GM03348 (cell line): ENCODE results near the gene INHA.

ENCODE experiments used
- DNase-seq: peaks from one replicate; pipeline ENCODE4 v3.0.0; 2012; ENCODE audit warnings: low spot score

Gene INHA, protein sequence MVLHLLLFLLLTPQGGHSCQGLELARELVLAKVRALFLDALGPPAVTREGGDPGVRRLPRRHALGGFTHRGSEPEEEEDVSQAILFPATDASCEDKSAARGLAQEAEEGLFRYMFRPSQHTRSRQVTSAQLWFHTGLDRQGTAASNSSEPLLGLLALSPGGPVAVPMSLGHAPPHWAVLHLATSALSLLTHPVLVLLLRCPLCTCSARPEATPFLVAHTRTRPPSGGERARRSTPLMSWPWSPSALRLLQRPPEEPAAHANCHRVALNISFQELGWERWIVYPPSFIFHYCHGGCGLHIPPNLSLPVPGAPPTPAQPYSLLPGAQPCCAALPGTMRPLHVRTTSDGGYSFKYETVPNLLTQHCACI

DNA sequence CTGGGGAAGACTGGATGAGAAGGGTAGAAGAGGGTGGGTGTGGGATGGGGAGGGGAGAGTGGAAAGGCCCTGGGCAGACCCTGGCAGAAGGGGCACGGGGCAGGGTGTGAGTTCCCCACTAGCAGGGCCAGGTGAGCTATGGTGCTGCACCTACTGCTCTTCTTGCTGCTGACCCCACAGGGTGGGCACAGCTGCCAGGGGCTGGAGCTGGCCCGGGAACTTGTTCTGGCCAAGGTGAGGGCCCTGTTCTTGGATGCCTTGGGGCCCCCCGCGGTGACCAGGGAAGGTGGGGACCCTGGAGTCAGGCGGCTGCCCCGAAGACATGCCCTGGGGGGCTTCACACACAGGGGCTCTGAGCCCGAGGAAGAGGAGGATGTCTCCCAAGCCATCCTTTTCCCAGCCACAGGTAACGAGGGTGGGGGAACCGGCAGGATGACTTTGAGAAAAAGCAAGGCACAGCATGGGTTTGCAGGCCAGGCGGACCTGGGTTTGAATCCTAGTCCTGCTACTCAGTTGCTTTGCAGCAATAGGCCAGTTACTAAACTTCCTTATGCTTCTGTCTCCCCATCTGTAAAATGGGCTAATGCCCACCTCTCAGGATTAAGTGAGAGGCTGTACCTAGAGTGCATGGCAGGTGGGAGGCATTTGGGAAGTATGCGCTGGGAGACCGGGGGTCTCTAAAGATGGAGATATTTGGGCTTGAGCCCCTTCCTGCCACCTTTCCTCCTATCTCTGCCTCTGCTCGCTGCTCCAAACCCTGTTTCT, at the start of gene INHA:
TSS of gene INHA (plus strand) at position 74 of the 765 bp plus-strand sequence. CDS start at position 139, 65 bp downstream.
- DNase-seq: no peak

DNA sequence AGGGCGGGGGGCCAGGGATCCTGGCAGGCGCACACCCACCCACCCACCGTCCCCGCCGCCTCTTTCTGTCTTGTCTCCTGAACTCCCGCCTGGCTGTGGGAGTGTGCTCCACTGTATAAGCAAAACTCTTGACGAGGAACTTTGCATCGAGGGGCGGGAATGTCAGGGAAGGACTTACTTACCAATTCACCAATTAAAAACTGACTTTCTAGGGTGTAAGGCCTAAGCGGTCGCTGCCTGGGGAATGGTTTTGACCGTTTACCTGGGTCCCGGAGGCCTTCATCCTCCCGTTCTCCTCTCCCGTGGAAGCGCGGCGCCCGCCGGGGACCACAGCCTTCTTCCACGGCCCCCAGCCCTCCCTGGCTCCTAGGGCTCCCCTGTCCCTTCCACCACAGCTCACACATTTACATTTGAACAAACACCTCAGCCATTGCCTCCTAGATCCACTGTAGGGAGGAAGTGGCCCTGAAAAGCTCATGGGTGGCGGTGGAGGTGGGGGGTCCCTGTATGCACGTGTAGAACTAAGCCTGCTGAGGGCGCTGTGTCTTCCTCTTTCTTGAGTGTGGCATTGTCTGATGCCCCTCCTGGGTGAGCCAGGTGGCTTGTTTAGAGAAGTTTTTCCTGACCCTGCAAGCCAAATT, 49.0 kb upstream of the INHA start:
- DNase-seq: no peak

- no peak for DNase-seq
These were observed 47.3 kb upstream of the INHA start for GRCh38 chr2:219524817-219525216.

GRCh38 chr2:219525533-219526232, 46.4 kb upstream of the INHA start:
- no peak for DNase-seq

GRCh38 chr2:219526320-219527075, 45.6 kb upstream of the INHA start:
- no peak for DNase-seq

DNA sequence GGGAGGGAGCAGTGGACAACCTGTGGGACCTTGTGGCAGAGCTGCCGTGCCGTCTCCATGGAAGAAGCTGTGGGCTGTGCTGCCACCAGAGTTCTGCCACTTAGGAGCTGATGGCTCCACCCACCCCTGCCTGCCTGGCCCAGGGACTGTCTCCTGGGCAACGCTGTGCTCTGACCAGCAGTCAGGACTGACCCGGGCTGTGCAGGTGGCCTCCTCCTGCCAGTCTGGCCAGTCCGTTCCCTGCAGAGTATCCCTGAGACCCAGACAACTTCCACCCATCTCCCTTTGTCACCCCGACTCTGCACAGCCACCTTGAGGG, 45.1 kb upstream of the INHA start:
- no peak for DNase-seq

- DNase-seq: no peak
These were observed 44.6 kb upstream of the INHA start for GRCh38 chr2:219527472-219527871.

- peak; percentile 94 for DNase-seq
These were observed 41.8 kb upstream of the INHA start for GRCh38 chr2:219530048-219530963.

DNA sequence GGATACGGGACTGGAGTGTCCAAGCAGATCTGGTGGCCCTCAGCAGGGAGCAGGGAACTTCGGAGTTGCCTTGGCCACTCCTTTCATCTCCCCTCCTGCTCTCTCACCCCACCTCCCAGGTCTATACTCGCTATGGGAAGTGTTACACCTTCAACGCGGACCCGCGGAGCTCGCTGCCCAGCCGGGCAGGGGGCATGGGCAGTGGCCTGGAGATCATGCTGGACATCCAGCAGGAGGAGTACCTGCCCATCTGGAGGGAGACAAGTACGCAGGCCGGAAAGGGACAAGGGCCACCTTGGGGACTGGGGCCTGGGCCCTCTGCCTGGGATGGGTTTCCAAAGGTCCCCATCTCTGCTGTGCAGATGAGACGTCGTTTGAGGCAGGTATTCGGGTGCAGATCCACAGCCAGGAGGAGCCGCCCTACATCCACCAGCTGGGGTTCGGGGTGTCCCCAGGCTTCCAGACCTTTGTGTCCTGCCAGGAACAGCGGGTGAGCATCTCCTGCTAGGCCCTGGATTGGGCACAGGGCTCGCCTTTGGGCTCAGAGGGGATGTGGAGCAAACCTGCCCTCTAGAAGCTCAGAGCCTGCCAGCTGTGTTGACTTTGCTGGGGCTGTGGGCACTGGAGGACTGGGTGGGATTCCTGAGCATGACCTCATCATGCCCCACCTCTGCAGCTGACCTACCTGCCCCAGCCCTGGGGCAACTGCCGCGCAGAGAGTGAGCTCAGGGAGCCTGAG, 40.3 kb upstream of the INHA start:
- DNase-seq: no peak

DNA sequence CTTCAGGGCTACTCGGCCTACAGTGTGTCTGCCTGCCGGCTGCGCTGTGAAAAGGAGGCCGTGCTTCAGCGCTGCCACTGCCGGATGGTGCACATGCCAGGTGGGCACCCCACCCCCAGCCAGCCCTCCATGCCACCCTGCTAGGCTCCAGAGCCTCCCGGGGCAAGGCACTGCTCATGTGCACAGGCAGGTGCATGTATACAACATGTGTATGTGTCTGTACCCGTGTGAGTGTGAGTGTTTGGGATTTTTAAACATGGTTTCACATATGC, 39.8 kb upstream of the INHA start:
- DNase-seq: no peak

GRCh38 chr2:219533930-219534661, 38.0 kb upstream of the INHA start:
- no peak for DNase-seq

GRCh38 chr2:219536425-219536824, 35.7 kb upstream of the INHA start:
- no peak for DNase-seq

DNA sequence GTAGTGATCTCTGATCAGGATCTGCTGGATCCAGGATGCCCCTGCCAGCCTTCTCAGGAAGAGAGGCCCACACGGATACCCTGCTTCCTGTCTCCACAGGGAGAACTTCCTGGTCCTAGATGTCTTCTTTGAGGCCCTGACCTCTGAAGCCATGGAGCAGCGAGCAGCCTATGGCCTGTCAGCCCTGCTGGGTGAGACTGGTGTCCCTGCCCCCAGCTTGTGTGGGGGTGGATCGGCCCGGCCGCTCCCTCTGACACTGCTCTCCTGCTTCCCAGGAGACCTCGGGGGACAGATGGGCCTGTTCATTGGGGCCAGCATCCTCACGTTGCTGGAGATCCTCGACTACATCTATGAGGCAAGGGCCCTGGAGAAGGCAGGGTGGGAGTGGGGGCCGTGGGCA, 35.1 kb upstream of the INHA start:
- DNase-seq: no peak

- no peak for DNase-seq
These were observed 34.2 kb upstream of the INHA start for GRCh38 chr2:219537657-219538488.

DNA sequence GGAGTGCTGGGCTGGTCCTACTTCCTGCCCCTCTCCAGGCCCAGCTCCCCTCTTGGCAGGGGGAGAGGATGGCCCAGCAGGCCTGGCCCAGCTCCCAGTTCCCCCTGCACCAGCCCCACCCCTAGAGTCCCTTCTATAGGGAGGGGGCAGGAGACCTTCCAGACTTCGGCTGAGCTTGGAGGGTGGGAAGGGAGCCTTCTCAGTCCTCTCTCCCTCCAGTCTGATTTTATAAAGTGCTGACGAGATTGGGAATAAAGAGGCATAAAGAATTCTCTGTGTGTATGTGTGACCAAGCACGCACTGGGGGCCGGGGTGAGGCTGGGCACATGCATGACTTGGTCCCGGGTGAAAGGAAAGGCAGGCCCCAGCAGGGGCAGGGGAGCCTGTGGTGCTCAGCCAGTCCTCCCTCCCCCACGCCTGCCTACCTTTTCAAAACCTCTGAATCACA, 33.6 kb upstream of the INHA start:
- DNase-seq: no peak

DNA sequence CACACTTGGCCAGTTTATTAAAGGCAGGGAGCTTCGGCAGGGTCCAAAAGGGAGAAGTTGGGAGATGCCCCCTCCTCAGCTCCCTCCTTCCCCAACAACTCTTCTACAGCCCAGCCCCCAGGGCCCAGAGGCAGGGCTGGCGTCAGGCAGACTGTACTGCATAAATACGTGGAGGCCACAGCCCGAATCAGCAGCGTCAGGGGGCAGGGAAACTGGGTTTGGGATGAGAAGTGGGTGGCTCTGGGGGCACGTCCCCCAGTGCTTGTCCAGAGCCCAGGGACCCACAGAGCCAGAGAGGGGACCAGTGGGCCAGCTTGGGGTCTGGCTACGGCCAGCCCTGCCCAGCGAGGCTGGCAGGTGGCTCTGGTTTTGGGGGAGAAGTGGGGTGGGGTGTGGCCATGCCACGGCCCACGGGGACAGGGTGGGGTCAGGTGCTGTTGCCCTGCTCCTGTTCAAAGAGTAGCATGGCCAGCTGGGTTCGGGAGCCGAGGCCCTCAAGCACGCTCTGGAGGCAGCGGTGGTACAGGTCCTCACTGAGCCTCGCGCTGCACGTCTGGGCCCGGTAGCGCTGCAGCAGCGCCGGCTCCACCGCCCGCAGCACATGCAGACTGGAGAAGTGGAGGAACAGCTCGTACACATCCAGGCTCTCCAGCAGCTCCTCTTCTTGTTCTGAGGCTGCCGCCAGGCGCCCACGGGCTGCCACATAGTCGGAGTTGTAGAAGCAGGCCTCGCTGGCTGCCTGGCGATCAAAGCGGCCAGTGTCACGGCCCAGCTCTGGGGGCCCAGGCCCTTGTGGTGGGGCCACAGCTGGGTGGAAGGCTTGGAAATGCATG, 32.9 kb upstream of the INHA start:
- DNase-seq: no peak

DNA sequence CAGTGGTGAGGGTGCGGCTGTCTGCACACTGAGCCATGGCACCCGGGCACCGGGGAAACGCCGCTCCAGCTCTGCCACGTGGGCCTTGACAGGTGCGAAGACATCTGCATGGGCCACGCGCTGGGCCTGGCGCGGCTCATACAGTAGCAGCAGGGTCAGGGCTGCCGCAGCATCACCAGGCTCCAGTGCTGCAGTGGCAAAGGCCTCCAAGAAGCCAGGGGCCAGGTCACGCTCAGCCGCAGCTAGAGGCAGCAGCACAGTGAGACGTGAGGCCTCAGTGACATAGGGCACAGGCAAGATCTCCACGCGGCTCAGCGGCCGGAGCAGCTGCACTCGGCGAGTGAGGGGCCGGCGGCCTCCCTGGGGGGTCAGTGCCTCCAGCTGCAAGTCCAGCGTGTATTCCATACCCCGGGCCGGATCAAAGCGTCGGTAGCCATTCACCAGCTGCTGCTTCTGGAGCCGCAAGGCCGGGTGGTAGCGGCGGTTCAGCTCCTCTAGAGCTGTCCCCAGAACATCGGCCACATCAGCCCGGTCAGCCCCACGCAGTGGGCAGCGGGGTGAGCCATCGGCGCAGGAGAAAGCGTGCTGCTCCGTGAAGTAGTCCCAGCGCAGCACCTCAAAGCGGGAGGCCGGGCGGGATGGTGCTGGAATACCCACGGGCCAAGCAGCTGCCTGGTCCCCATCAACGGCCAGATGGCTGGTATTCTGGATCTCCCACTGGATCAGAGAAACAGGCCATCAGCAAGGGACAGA, 32.0 kb upstream of the INHA start:
- no peak for DNase-seq
